Fibroblast of lung (primary cell): ENCODE data around the gene SH3GL2. TPM values are rescaled to one million over a fixed set of nuclear protein-coding genes. Genes with fewer than 3 reads are reported as not detected.

Experiments
- DNase-seq, 2 donors: peaks; one replicate each; pipeline versions ENCODE4 v3.0.0 to v3.0.0-alpha.2; 2010; ENCODE audit warnings: low read depth in 2 of 2
- H2AFZ ChIP-seq: 2 replicates; pipeline ENCODE4 v1.5.1; 2012; ENCODE audit warnings: low read length, control low read depth, inconsistent platforms
- H3K27ac ChIP-seq: 2 replicates; pipeline ENCODE4 v1.5.1; 2011; ENCODE audit warnings: low read length, control low read depth; ENCODE audit not compliant: insufficient read depth
- H3K27me3 ChIP-seq: 2 replicates; pipeline ENCODE4 v1.5.1; 2011; ENCODE audit warnings: mild to moderate bottlenecking, low read length; ENCODE audit not compliant: control insufficient read depth, insufficient read depth
- H3K36me3 ChIP-seq: 2 replicates; pipeline ENCODE4 v1.5.1; 2011; ENCODE audit warnings: low read length; ENCODE audit not compliant: control insufficient read depth, insufficient read depth
- H3K4me1 ChIP-seq: 2 replicates; pipeline ENCODE4 v1.5.1; 2011; ENCODE audit warnings: low read length; ENCODE audit not compliant: control insufficient read depth, insufficient read depth; ENCODE audit errors: extremely low read depth
- H3K4me2 ChIP-seq: 2 replicates; pipeline ENCODE4 v1.5.1; 2011; ENCODE audit warnings: low read length, control low read depth; ENCODE audit not compliant: insufficient read depth; ENCODE audit errors: extremely low read depth
- H3K4me3 ChIP-seq, 4 experiments: fragments of 200-600 bp in 1 of 4; sonication (generic) in 1 of 4; replicated peaks in 1 of 4; 2 replicates each; pipeline ENCODE4 v1.5.1; 2011 to 2016; ENCODE audit warnings: low read length in 4 of 4, low read depth in 3 of 4, mild to moderate bottlenecking in 3 of 4, control low read depth in 2 of 4, inconsistent platforms in 1 of 4, mixed read lengths in 1 of 4; ENCODE audit not compliant: insufficient read depth in 1 of 4; ENCODE audit errors: control extremely low read depth in 1 of 4
- H3K79me2 ChIP-seq: 2 replicates; pipeline ENCODE4 v1.5.1; 2012; ENCODE audit warnings: mild to moderate bottlenecking, low read length, inconsistent platforms; ENCODE audit not compliant: control insufficient read depth, insufficient read depth
- H3K9ac ChIP-seq: 2 replicates; pipeline ENCODE4 v1.5.1; 2011; ENCODE audit warnings: mild to moderate bottlenecking, low read length, control low read depth; ENCODE audit not compliant: insufficient read depth
- H3K9me3 ChIP-seq: 2 replicates; pipeline ENCODE4 v1.5.1; 2012; ENCODE audit warnings: low read depth, low read length; ENCODE audit not compliant: control insufficient read depth, insufficient read depth
- H4K20me1 ChIP-seq: 2 replicates; pipeline ENCODE4 v1.5.1; 2011; ENCODE audit warnings: low read length; ENCODE audit not compliant: control insufficient read depth, insufficient read depth; ENCODE audit errors: extremely low read depth
- CTCF ChIP-seq, 2 donors: IDR thresholded peaks in 1 of 2; conservative IDR thresholded peaks in 1 of 2; 1 replicate in 1 of 2; 2 replicates in 1 of 2; pipeline ENCODE4 v1.5.1; 2011 to 2012; ENCODE audit warnings: low read length in 2 of 2, control low read depth in 1 of 2, inconsistent platforms in 1 of 2, low read depth in 1 of 2, mild to moderate bottlenecking in 1 of 2
- EZH2 ChIP-seq: IDR thresholded peaks from 2 replicates; pipeline ENCODE4 v1.5.1; 2012; ENCODE audit warnings: low read length, control low read depth, mild to moderate bottlenecking; ENCODE audit errors: missing control alignments
- polyA plus RNA-seq, 2 donors: library from polyadenylated mRNA; depleted of rRNA in 1 of 2; stranded (reverse) in 1 of 2; unstranded in 1 of 2; fragments of >200 nt; gene quantifications; 2 replicates each; pipeline ENCODE4 v1.2.1, GENCODE V29; 2011 to 2012; ENCODE audit warnings: missing spikeins in 1 of 2
- total RNA-seq: library from RNA; depleted of rRNA; stranded (reverse); fragments of >200 nt; gene quantifications from 2 replicates; pipeline ENCODE4 v1.2.1, GENCODE V29; 2014

Gene SH3GL2
- total and polyA plus RNA-seq, 2 donors (not counting 1 experiment from before 2014, with no cell fraction given), result 0.17 TPM; not detected in 1

DNA sequence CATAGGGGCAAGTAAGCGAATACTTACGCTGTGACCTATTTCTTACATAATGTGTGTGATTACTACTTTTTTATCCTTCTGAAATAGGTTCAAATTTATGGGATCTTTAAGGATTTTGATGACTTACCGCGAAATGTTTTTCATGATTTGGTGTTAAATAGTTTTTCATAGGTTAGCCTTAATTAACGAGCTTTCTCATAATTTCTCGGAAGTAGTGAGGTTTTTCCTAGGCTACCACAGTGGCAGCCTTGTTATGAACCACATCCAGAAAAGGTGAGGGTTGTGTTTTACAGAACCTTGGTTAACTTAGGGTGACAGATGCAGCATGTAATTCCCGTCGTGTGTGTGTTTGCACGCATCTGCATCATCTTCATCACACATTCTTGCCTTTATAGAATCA lies 1.3 kb downstream of the SH3GL2 start:
- Histone ChIP-seq H3K9ac (no peak overlapping the region), H3K4me2 (no peak overlapping the region), H3K4me1 (no peaks in the 10 kb centered on the region), H4K20me1 (no peaks in the 10 kb centered on the region), H3K4me3 (no peak overlapping the region), H2AFZ (no peak overlapping the region), H3K27ac (no peak overlapping the region), H3K27me3 (peaks cover 22% of the 10 kb centered on the region), H3K9me3 (no peaks in the 10 kb centered on the region), H3K36me3 (no peaks in the 10 kb centered on the region), H3K79me2 (no peaks in the 10 kb centered on the region)
- TF ChIP-seq EZH2, result no peak
- TF ChIP-seq CTCF (conservative IDR thresholded peaks at IDR 0.05 in 1 of 2, IDR thresholded peaks at IDR 0.05 in 1 of 2; ENCODE audit: low read depth in 1 of 2, low read length in 2 of 2), result no peak
- DNase-seq, result no peak

- Histone ChIP-seq H3K36me3 (no peaks in the 10 kb centered on the region), H3K4me1 (no peaks in the 10 kb centered on the region), H4K20me1 (no peaks in the 10 kb centered on the region), H2AFZ (no peak overlapping the region), H3K79me2 (no peaks in the 10 kb centered on the region), H3K9ac (no peak overlapping the region), H3K4me3 (no peak overlapping the region), H3K27ac (no peak overlapping the region), H3K27me3 (no peaks in the 10 kb centered on the region), H3K4me2 (no peak overlapping the region), H3K9me3 (no peaks in the 10 kb centered on the region)
- TF ChIP-seq CTCF (conservative IDR thresholded peaks at IDR 0.05 in 1 of 2, IDR thresholded peaks at IDR 0.05 in 1 of 2; ENCODE audit: low read depth in 1 of 2, low read length in 2 of 2) (no peak), EZH2 (no peak)
- no peak for DNase-seq
These were observed 8.2 kb downstream of the SH3GL2 start for GRCh38 chr9:17587113-17587512.

DNA sequence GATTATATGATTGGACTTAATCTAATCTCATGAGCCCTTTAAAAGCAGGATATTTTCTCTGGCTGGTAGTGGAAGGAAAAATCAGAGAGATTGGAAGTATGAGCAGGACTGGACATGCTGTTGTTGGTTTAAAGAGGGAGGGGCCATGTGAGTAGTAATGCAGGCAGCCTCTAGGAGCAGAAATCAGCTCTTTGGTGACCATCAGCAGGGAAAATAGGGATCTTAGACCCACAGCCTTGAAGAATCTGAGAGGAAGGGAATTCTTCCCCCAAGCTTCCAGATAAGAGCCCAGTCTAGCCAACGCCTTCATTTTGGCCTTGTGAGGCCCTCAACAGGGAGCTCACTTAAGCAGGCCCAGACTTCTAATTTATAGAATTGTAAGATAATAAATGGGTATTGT lies 9.5 kb downstream of the SH3GL2 start:
- Histone ChIP-seq H3K4me3 (no peak overlapping the region), H3K79me2 (no peaks in the 10 kb centered on the region), H2AFZ (no peak overlapping the region), H4K20me1 (no peaks in the 10 kb centered on the region), H3K9me3 (no peaks in the 10 kb centered on the region), H3K4me1 (no peaks in the 10 kb centered on the region), H3K4me2 (no peak overlapping the region), H3K9ac (no peak overlapping the region), H3K27me3 (no peaks in the 10 kb centered on the region), H3K27ac (no peak overlapping the region), H3K36me3 (no peaks in the 10 kb centered on the region)
- DNase-seq, result no peak
- no peak for TF ChIP-seq CTCF (conservative IDR thresholded peaks at IDR 0.05 in 1 of 2, IDR thresholded peaks at IDR 0.05 in 1 of 2; ENCODE audit: low read depth in 1 of 2, low read length in 2 of 2)
- no peak for TF ChIP-seq EZH2
